ENCODE results near the gene UBE2A.
A peak's percentile ranks its signal among the peaks of the same experiment; 100 is the strongest.

Gene UBE2A

DNA sequence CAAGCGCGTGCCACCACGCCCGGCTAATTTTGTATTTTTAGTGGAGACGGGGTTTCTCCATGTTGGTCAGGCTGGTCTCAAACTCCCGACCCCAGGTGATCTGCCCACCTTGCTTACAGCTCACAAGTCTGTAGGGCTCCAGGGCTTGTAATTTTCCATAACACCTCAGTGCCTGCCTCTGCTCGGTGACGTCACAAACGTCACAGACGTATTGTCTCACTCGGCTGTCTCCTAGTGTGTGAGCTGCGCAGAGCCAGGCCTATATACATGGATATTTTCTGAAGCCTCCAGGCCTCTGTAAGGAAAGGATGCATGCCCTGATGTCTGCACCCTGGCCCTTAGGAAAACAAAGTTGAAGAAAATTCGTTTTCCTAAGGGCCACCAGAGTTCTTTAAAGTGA, 40.4 kb downstream of the UBE2A start:
- no peak for DNase-seq

DNA sequence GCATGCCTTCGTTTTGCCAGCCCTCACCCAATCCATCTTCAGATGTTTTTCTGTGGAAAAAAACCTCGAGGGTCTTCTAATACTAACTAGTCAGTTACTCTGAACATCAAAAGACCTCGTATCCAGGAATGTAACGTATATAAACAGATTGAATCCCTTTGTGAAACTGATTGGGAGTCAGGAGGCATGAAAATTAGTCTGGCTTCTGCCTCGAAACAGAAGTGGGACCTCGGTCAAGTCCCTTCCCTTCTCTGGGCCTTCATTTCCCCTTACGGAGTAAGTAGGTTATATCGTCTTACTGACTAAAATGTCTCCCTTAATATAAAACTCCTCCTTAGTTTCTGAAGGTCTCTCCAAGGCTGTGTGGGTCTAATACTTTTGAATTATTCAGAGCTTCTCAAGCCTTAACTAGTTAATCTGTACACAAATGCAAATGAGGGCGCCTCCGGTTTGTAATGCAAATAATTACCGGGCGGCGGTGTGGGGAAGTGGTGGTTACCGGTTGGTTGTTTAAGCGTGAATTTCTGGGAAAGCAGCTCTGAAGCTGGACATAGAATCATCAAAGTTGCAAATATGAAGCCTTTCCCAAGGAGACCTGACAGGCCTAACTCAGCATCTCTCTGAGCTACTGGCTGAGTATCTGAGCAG, 43.3 kb downstream of the UBE2A start:
- DNase-seq: no peak

DNA sequence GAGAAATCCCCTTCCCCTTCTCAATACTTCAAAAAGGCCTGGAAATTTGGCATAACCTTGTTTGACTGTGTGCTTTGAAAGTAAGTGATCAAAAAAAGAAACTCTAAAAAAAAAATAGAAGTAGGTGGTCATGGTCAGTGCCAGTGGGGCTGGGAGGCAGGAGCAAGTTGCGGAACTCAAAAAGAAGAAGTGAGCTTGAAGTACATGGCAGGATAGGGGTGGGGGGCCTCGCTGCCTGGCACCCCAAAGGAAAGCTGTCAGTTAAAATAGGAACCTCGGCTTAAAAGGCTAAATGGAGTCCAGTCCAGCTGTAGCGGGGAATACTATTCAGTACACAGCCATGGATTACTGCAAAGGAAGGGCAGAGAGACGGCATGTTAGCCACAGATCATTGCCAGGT, 44.1 kb downstream of the UBE2A start:
- DNase-seq: no peak

DNA sequence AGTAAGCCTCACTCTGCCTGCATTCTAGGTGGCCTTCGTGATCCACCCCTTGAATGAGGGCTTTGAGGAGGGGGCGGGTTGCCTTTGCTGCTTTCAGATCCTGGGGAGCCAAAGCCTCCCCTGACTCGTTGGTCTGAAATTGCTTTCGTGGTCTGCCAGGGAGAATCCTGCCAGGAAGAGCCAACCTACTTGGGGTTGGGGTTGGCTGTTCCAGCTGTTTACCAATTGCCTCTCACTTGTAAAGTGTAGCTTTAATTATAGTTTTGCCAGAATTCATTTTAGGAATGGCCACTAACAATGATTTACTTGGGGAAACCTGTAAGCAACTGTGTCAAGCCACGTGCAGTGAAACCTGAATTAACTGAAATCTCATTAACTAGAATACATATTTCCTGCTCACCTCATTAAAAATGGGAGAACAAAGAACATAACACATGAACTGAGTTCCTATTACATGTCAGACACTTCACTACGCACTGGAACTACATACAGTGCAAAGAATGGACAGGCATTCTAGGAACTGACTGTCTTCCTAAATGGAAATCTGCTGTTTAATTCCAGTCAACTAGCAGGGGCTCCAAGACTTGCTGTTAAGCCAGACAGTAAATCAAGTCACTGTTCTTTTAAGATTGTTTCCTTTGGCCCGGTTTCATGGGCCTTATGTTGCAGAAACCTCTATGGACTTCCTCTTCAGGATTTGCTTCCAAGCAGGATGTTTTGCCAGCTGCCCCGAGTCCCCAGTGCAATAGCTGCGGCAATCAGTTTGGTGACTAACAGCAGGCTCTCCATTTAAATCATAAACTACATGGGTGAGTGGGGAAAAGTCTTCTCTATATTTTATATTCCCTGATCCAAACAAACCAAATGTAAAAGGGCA, 48.2 kb downstream of the UBE2A start:
- DNase-seq: peak; percentile 46

DNA sequence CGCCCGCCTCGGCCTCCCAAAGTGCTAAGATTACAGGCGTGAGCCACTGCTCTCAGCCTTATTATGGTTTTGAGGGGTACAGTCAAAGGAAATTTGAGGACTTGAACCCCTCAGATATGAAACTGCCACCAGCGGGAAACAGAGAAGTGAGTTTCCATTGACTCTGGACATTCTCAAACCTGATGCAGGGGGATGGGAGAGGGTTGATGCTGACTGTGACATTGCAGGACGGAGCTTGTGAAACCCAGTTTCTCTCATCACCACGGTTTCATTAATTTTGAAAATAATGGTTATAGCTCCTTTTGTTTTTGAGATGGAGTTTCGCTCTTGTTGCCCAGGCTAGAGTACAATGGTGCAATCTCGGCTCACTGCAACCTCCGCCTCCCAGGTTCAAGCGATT, 50.1 kb downstream of the UBE2A start:
- DNase-seq: no peak

DNA sequence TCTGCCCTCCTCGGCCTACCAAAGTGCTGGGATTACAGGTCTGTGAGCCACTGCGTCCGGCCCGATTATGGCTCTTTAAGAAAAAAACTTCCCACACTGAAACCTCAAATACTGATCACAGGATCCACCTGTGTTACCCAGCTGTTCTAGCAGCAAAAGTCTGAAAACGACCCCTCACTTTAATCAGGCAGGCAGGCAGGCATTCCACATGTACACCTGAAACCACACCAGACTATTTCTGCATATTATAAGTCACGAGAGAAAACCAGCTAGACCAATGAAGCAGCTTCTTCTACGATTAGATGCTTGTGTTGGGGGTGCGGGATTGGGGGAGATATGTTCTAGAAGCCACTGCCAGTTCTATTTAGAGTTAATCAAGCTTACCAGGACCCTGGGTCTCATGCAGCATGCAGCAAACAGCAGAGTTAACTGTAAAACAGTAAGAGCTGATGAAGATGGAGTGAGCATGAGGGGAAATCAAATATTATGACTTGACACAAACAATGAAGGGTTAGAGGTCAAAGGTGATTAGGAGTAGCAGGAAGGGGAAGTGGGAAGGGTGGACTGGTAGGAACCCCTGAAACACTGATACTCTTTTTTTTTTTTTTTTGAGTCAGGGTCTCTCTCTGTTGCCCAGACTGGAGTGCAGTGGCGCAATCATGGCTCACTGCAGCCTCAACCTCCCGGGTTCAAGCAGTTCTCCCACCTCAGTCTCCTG, 50.7 kb downstream of the UBE2A start:
- no peak for DNase-seq

DNA sequence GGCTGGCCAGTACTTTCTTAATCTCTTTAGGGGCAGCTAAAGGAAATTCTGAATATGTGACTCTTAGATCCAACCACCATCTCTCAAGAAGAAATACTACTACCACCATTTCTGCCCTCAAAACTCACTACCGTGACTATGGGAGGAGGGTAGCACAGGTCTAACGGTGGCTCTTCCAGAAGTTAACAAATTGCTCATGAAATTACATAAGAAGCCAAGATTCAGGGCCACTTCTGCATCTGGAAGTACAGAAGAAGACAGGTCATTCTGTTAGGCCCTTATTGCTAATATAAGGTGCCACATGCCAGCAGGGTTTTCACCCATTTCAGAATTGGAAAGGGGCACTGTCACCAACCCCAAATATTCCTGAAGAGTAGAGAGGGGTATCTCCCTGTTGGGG, 51.5 kb downstream of the UBE2A start:
- no peak for DNase-seq

Data from HCEC 1CT (cell line).